ENCODE data around the gene APOA4.

The APOA4 gene

DNA sequence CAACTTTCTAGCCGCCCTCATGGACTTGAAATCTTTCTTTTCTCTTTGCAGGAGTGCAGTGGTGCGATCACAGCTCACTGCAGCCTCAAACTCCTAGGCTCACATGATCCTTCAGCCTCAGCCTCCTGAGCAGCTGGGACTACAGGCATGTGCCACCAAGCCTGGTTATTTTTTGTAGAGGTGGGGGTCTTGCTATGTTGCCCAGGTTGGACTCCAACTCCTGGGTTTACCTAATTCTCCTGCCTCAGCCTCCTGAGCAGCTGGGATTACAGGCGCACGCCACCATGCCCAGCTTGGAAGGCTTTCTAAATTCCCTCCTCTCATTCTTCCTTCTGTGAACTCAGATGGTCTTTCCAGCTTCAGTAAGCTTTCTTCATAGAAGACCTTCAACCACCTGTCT lies 19.0 kb upstream of the APOA4 start:
- DNase-seq (ENCODE audit: low read depth): no peak
- TF ChIP-seq, protein P1, sequence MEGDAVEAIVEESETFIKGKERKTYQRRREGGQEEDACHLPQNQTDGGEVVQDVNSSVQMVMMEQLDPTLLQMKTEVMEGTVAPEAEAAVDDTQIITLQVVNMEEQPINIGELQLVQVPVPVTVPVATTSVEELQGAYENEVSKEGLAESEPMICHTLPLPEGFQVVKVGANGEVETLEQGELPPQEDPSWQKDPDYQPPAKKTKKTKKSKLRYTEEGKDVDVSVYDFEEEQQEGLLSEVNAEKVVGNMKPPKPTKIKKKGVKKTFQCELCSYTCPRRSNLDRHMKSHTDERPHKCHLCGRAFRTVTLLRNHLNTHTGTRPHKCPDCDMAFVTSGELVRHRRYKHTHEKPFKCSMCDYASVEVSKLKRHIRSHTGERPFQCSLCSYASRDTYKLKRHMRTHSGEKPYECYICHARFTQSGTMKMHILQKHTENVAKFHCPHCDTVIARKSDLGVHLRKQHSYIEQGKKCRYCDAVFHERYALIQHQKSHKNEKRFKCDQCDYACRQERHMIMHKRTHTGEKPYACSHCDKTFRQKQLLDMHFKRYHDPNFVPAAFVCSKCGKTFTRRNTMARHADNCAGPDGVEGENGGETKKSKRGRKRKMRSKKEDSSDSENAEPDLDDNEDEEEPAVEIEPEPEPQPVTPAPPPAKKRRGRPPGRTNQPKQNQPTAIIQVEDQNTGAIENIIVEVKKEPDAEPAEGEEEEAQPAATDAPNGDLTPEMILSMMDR (conservative IDR thresholded peaks at IDR 0.05; ENCODE audit: low read depth, low read length): no peak
- H3K4me3 ChIP-seq (ENCODE audit: low read depth, low read length): no peak overlapping the region

GRCh38 chr11:116840746-116841296 lies 17.7 kb upstream of the APOA4 start:
- no peak overlapping the region for H3K4me3 ChIP-seq (ENCODE audit: low read depth, low read length)
- TF ChIP-seq, protein P1 (conservative IDR thresholded peaks at IDR 0.05; ENCODE audit: low read depth, low read length): no peak
- no peak for DNase-seq (ENCODE audit: low read depth)

DNA sequence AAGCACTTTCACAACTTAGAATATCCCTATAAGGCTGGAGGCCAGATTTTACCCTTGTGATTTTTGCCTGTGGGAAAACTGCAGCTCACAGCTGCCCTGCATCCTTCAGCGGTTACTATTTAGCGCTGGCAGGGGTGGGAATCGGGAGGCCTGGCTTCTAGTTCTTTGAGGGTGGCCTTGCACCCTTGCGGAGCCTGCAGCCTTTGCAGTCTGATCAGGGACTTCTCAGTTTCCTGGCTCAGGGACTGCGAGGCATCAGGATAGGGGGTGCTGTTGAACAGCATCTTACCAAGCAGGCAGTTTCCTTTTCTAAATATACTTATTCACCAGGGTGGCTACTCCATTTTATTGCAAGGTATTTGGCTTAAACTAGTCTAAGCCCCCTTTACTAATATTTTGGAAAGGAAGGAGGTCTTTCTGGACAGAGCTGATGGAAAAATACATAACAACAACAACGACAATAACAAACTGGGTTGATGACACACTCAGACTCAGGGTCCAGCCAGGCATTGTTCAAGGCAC lies 17.2 kb upstream of the APOA4 start:
- DNase-seq (ENCODE audit: low read depth): peak; percentile 54
- no peak overlapping the region for H3K4me3 ChIP-seq (ENCODE audit: low read depth, low read length)
- TF ChIP-seq, protein P1 (conservative IDR thresholded peaks at IDR 0.05; ENCODE audit: low read depth, low read length): peak; percentile 58

GRCh38 chr11:116838321-116839084 lies 15.4 kb upstream of the APOA4 start:
- no peak for DNase-seq (ENCODE audit: low read depth)
- H3K4me3 ChIP-seq (ENCODE audit: low read depth, low read length): no peak overlapping the region
- TF ChIP-seq, protein P1 (conservative IDR thresholded peaks at IDR 0.05; ENCODE audit: low read depth, low read length): no peak

DNA sequence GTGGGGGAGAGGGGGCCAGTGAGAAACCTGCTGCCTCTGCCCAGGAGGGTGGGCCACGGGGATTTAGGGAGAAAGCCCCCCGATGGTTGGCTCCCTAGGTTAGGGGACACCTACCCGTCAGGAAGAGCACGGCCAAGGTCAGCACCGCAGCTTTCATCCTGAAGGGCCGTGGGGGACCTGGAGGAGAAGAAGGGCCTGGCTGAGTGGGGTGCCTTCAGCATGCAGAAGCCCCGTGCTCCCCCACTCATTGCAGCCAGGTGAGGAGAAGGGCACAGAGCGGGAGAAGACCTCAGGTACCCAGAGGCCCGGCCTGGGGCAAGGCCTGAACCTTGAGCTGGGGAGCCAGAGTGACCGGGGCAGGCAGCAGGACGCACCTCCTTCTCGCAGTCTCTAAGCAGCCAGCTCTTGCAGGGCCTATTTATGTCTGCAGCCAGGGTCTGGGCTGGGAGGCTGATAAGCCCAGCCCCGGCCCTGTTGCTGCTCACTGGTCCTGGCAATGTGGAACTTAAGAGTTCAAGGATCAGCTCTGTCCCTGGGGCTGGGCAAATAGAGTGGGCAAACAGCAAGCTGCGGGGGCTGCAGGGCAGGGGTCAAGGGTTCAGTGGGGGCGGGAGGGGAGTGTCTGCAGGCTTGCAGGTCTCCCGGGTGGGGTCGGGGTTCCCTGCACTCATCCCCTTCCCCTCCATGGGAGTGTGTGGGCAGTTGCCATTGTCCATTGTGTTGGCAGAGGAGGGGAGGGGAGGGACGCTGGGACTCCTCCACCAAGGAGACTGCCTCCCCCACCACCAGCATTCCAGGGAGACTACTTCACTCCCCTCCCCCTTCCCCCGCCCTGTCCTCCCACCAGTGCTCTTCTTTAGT lies 14.4 kb upstream of the APOA4 start, which contains the start of gene APOA1:
Gene APOA1, minus strand, starts transcription at position 392 of the 861 bp plus-strand sequence. Its CDS starts 235 bp downstream, at position 157.
- TF ChIP-seq, protein P1 (conservative IDR thresholded peaks at IDR 0.05; ENCODE audit: low read depth, low read length): no peak
- H3K4me3 ChIP-seq (ENCODE audit: low read depth, low read length): no peak within 1 kb of the TSS
- DNase-seq (ENCODE audit: low read depth): no peak

DNA sequence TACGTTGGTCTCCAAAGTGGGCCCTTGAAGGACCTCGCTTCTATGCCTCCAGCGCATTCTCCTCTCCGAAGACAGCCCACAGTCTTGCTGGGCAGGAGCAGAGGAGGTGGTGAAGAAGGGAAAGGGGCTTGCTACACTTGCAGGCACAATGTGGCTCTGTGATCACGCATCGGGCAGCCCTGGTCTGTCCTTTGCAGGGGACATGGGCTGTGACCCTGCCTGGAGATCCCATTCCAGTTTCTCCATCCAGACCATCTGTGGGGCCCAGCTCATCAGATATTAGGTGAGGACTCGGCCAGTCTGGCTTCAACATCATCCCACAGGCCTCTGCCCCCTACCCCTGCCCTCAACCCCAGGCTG lies 13.5 kb upstream of the APOA4 start:
- TF ChIP-seq, protein P1 (conservative IDR thresholded peaks at IDR 0.05; ENCODE audit: low read depth, low read length): no peak
- H3K4me3 ChIP-seq (ENCODE audit: low read depth, low read length): no peak overlapping the region
- DNase-seq (ENCODE audit: low read depth): no peak
